Astrocyte (in vitro differentiated cells and primary cell): ENCODE data around the gene MYH15. TPM values are rescaled to one million over a fixed set of nuclear protein-coding genes. Genes with fewer than 3 reads are reported as not detected.
"Not testable (repeated sequence)": the region's sequence is repeated elsewhere in the genome, so short reads cannot be mapped to it uniquely, and the experiment has no call there.

Source experiments
- DNase-seq: peaks from one replicate; pipeline ENCODE4 v3.0.0-alpha.2; 2010; ENCODE audit warnings: low read depth
- FAIRE-seq: peaks from 2 replicates; lab custom pipeline; 2011; peaks lifted over from hg19 to GRCh38; lab: Jason Lieb, UNC
- H2AFZ ChIP-seq: 2 replicates; pipeline ENCODE4 v1.6.0; 2012; ENCODE audit warnings: low read depth, low read length, inconsistent platforms
- H3K27ac ChIP-seq: 2 replicates; pipeline ENCODE4 v1.5.1; 2011; ENCODE audit warnings: low read depth, low read length, inconsistent platforms
- H3K27me3 ChIP-seq: 2 replicates; pipeline ENCODE4 v1.6.0; 2011; ENCODE audit warnings: low read length, inconsistent platforms; ENCODE audit not compliant: insufficient read depth
- H3K36me3 ChIP-seq: 2 replicates; pipeline ENCODE4 v1.5.1; 2011; ENCODE audit warnings: low read length, inconsistent platforms; ENCODE audit not compliant: insufficient read depth
- H3K4me1 ChIP-seq: 2 replicates; pipeline ENCODE4 v1.5.1; 2011; ENCODE audit warnings: low read length, inconsistent platforms; ENCODE audit not compliant: insufficient read depth
- H3K4me2 ChIP-seq: 2 replicates; pipeline ENCODE4 v1.6.0; 2012; ENCODE audit warnings: low read length, inconsistent platforms
- H3K4me3 ChIP-seq: 2 replicates; pipeline ENCODE4 v1.5.1; 2011; ENCODE audit warnings: low read depth, mild to moderate bottlenecking, low read length, inconsistent platforms; ENCODE audit not compliant: insufficient read depth
- H3K79me2 ChIP-seq: 2 replicates; pipeline ENCODE4 v1.6.0; 2012; ENCODE audit warnings: mild to moderate bottlenecking, low read length, inconsistent platforms; ENCODE audit not compliant: insufficient read depth
- H3K9ac ChIP-seq: 2 replicates; pipeline ENCODE4 v1.6.0; 2012; ENCODE audit warnings: mild to moderate bottlenecking, low read length, inconsistent platforms
- H3K9me3 ChIP-seq: 2 replicates; pipeline ENCODE4 v1.5.1; 2012; ENCODE audit warnings: low read depth, mild to moderate bottlenecking, low read length, inconsistent platforms; ENCODE audit not compliant: insufficient read depth
- H4K20me1 ChIP-seq: 2 replicates; pipeline ENCODE4 v1.6.0; 2012; ENCODE audit warnings: low read length, inconsistent platforms; ENCODE audit not compliant: insufficient read depth
- H3K27ac Mint-ChIP-seq: one replicate; pipeline ENCODE4 v1.8.0; 2021; ENCODE audit warnings: mild to moderate bottlenecking, mixed read lengths; ENCODE audit not compliant: unreplicated experiment
- H3K27me3 Mint-ChIP-seq: one replicate; pipeline ENCODE4 v1.8.0; 2021; ENCODE audit warnings: low read depth, mixed read lengths; ENCODE audit not compliant: unreplicated experiment
- H3K36me3 Mint-ChIP-seq: one replicate; pipeline ENCODE4 v1.8.0; 2021; ENCODE audit warnings: low read depth, mixed read lengths; ENCODE audit not compliant: unreplicated experiment
- H3K4me1 Mint-ChIP-seq: one replicate; pipeline ENCODE4 v1.8.0; 2021; ENCODE audit warnings: low read depth, mixed read lengths; ENCODE audit not compliant: unreplicated experiment
- H3K4me3 Mint-ChIP-seq: one replicate; pipeline ENCODE4 v1.8.0; 2021; ENCODE audit warnings: mild to moderate bottlenecking, moderate library complexity, mixed read lengths; ENCODE audit not compliant: unreplicated experiment
- H3K9me3 Mint-ChIP-seq: one replicate; pipeline ENCODE4 v1.8.0; 2021; ENCODE audit warnings: mild to moderate bottlenecking, mixed read lengths; ENCODE audit not compliant: unreplicated experiment
- CTCF ChIP-seq: IDR thresholded peaks from 2 replicates; pipeline ENCODE4 v1.5.1; 2011; ENCODE audit warnings: low read depth, mild to moderate bottlenecking, inconsistent platforms, low read length, moderate library complexity; ENCODE audit not compliant: insufficient read depth
- EZH2 ChIP-seq: IDR thresholded peaks from 2 replicates; pipeline ENCODE4 v1.6.1; 2012; ENCODE audit warnings: mild to moderate bottlenecking, low read length, inconsistent platforms; ENCODE audit not compliant: insufficient read depth
- total RNA-seq: library from RNA; stranded (reverse); gene quantifications from 2 replicates; pipeline ENCODE4 v1.2.1, GENCODE V29; 2021

The MYH15 gene
- total RNA-seq, 1 donor from 2014 or later, result 0.59 TPM

- Histone ChIP-seq H3K4me1 (no peaks in the 10 kb centered on the region), H3K27ac (no peak overlapping the region), H3K4me2 (no peak overlapping the region), H2AFZ (no peak overlapping the region), H3K79me2 (no peaks in the 10 kb centered on the region), H3K4me3 (no peak overlapping the region), H4K20me1 (no peaks in the 10 kb centered on the region), H3K9me3 (no peaks in the 10 kb centered on the region), H3K9ac (no peak overlapping the region), H3K36me3 (no peaks in the 10 kb centered on the region), H3K27me3 (no peaks in the 10 kb centered on the region)
- Mint-ChIP-seq H3K4me3 (no peak overlapping the region), H3K9me3 (peaks cover 2% of the 10 kb centered on the region), H3K4me1 (no peaks in the 10 kb centered on the region), H3K27ac (no peak overlapping the region), H3K27me3 (no peaks in the 10 kb centered on the region), H3K36me3 (no peaks in the 10 kb centered on the region)
- FAIRE-seq (no peak), DNase-seq (no peak)
- no peak for TF ChIP-seq EZH2
- TF ChIP-seq CTCF, result no peak
Measured at GRCh38 chr3:108380128-108380795, 130.1 kb downstream of the MYH15 start.

- H3K4me3 Mint-ChIP-seq, FAIRE-seq, H3K9me3 Mint-ChIP-seq: not testable (repeated sequence)
Measured at GRCh38 chr3:108378952-108379342, 131.4 kb downstream of the MYH15 start.

GRCh38 chr3:108378153-108378951 lies 132.0 kb downstream of the MYH15 start:
- Mint-ChIP-seq H3K4me1 (no peaks in the 10 kb centered on the region), H3K27ac (no peak overlapping the region), H3K9me3 (peaks cover 2% of the 10 kb centered on the region), H3K4me3 (no peak overlapping the region), H3K27me3 (no peaks in the 10 kb centered on the region), H3K36me3 (no peaks in the 10 kb centered on the region)
- FAIRE-seq (no peak), DNase-seq (no peak)
- Histone ChIP-seq H3K9ac (no peak overlapping the region), H3K4me1 (no peaks in the 10 kb centered on the region), H4K20me1 (no peaks in the 10 kb centered on the region), H3K27ac (no peak overlapping the region), H3K4me2 (no peak overlapping the region), H3K36me3 (no peaks in the 10 kb centered on the region), H3K79me2 (no peaks in the 10 kb centered on the region), H3K9me3 (no peaks in the 10 kb centered on the region), H2AFZ (no peak overlapping the region), H3K4me3 (no peak overlapping the region), H3K27me3 (no peaks in the 10 kb centered on the region)
- TF ChIP-seq CTCF (no peak), EZH2 (no peak)

More at GRCh38 chr3:108378952-108379342, 131.4 kb downstream of the MYH15 start:
- H2AFZ ChIP-seq, H3K4me1 ChIP-seq, H3K27me3 Mint-ChIP-seq, H3K9me3 ChIP-seq, H3K4me1 Mint-ChIP-seq, H3K4me3 ChIP-seq, H3K36me3 Mint-ChIP-seq, H3K27me3 ChIP-seq, H3K27ac ChIP-seq, H4K20me1 ChIP-seq, H3K36me3 ChIP-seq, H3K27ac Mint-ChIP-seq, H3K4me2 ChIP-seq, H3K79me2 ChIP-seq, H3K9ac ChIP-seq, DNase-seq: not testable (repeated sequence)
